Thyroid gland (tissue), 4 donors: ENCODE data around the gene CCDC88C. TPM values are rescaled to one million over a fixed set of nuclear protein-coding genes. Genes with fewer than 3 reads are reported as not detected.
A peak's percentile ranks its signal among the peaks of the same experiment; 100 is the strongest.

Source experiments
- DNase-seq, 2 donors: peaks; one replicate each; pipeline ENCODE4 v3.0.0-alpha.2; 2019
- H3K27ac ChIP-seq, 3 donors: fragments of 200-600 bp; sonication (generic); 1 replicate in 2 of 3; 2 replicates in 1 of 3; pipeline ENCODE4 v1.5.1; 2016 to 2019; ENCODE audit warnings: mild to moderate bottlenecking in 1 of 3, moderate library complexity in 1 of 3
- H3K27me3 ChIP-seq: fragments of 200-600 bp; sonication (generic); one replicate; pipeline ENCODE4 v1.5.1; 2019
- H3K36me3 ChIP-seq, 2 donors: fragments of 200-600 bp; sonication (generic); one replicate each; pipeline ENCODE4 v1.5.1; 2016 to 2019
- H3K4me1 ChIP-seq, 2 donors: fragments of 200-600 bp; sonication (generic); one replicate each; pipeline ENCODE4 v1.5.1; 2017 to 2019
- H3K4me3 ChIP-seq, 3 donors: fragments of 200-600 bp; sonication (generic); replicated peaks in 1 of 3; 1 replicate in 2 of 3; 2 replicates in 1 of 3; pipeline ENCODE4 v1.5.1; 2016; ENCODE audit warnings: mild to moderate bottlenecking in 1 of 3
- H3K9me3 ChIP-seq: fragments of 200-600 bp; sonication (generic); one replicate; pipeline ENCODE4 v1.5.1; 2017
- CTCF ChIP-seq, 6 experiments: fragments of 200-600 bp in 3 of 6; fragments of 450-650 bp in 3 of 6; sonication (generic) in 3 of 6; IDR thresholded peaks; one replicate each; pipeline ENCODE4 v1.5.1; 2016 to 2019; ENCODE audit warnings: antibody characterized with exemption in 6 of 6, mild to moderate bottlenecking in 2 of 6, inconsistent platforms in 1 of 6, moderate library complexity in 1 of 6
- POLR2A ChIP-seq, 2 donors: fragments of 450-650 bp; IDR thresholded peaks; one replicate each; pipeline ENCODE4 v1.6.1; 2017; ENCODE audit warnings: antibody characterized with exemption in 2 of 2, mild to moderate bottlenecking in 2 of 2, moderate library complexity in 1 of 2
- WGBS, 2 donors: methylation state at CpG; one replicate each; pipeline ENCODE4 v1.1.5; 2017; 5-methylcytosine and 5-hydroxymethylcytosine counted together
- intact Hi-C: fragments of 100-400 bp; cut with DNase I; formaldehyde crosslinking; loops from one replicate; pipeline ENCODE4 v1.15.1; 2023
- total RNA-seq, 4 donors: library from RNA; depleted of rRNA; stranded (reverse); fragments of >200 nt; gene quantifications; one replicate each; pipeline ENCODE4 v1.2.3, GENCODE V29; 2016

The CCDC88C gene
- total RNA-seq, 4 donors from 2014 or later: 3.0 to 6.3 (median 5.8) TPM

- 65 to 77% methylated on average over 7 of the region's 7 CpGs for WGBS, 2 donors
- DNase-seq: peak in 1 of 2 donors; percentile 44
- TF ChIP-seq CTCF (IDR thresholded peaks at IDR 0.05) (no peak), POLR2A (IDR thresholded peaks at IDR 0.05) (no peak)
- Histone ChIP-seq H3K9me3 (no peaks in the 10 kb centered on the region), H3K27me3 (no peaks in the 10 kb centered on the region), H3K27ac (no peak overlapping the region), H3K4me3 (no peak overlapping the region), H3K36me3 (peaks cover 0 to 8% of the 10 kb centered on the region in 2 donors), H3K4me1 (peaks cover 3 to 11% of the 10 kb centered on the region in 2 donors)
- intact Hi-C loops: no loop called here
Observed at GRCh38 chr14:91225025-91225424, 192.6 kb downstream of the CCDC88C start.

DNA sequence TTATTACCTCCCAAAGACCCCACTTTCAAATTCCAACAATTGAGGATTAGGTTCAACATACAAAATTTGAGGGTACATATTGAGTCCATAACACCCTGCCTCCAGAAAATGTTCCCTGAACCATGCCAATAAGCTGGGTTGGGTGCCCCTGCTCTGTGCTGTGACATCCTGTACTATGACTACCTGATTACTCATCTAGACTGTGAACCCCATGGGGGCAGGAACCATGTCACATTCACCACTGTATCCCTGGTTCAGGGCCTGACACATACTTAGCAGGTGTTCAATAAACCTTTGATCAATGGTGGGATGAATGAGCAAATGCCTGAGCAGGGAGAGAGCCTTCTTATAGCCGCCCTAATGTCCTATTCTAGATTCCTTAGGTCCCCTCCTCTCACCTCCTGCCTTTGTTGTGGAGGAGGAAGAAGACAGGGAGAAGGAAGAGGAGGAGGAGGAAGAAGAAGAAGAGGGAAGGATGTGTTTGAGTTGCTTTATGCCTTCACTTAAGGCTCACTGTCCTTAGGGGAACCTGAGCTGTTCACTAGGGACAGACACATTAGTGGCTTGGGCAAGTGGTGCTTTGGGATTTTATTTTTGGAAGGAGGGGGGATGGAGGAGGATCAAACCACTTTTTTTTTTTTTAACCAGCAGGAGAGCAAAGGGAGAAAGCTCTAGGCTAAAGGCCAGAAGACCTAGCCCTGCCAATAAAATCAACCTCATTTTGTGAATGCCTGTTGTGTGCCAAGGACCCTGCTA, 194.4 kb downstream of the CCDC88C start:
- Histone ChIP-seq H3K9me3 (no peaks in the 10 kb centered on the region), H3K4me1 (peaks cover 19 to 26% of the 10 kb centered on the region in 2 donors), H3K36me3 (peaks cover 0 to 8% of the 10 kb centered on the region in 2 donors), H3K4me3 (no peak overlapping the region), H3K27ac (no peak overlapping the region), H3K27me3 (no peaks in the 10 kb centered on the region)
- TF ChIP-seq POLR2A (IDR thresholded peaks at IDR 0.05) (no peak), CTCF (IDR thresholded peaks at IDR 0.05) (no peak)
- no peak for DNase-seq
- WGBS, 2 donors: 88 to 95% methylated on average over 1 of the region's 1 CpG
- intact Hi-C loops: no loop called here

Other genes with a start within 250 kb of the CCDC88C start
- gene GPR68, start 173.1 kb downstream of the CCDC88C start, total RNA-seq: under 1 TPM in 3 of 4 donors, not detected in 1; 0.13 to 0.73 (median 0.42) TPM
- gene PPP4R3A, start 92.5 kb upstream of the CCDC88C start, total RNA-seq: 100 to 1,000 TPM in 1 of 4 donors, 10 to 100 TPM in 3; 89.7 to 108 (median 95.7) TPM